ENCODE data around the gene CDK6.

GRCh38 chr7:92634924-92635519 lies 201.4 kb downstream of the CDK6 start:
- TF ChIP-seq CTCF (IDR thresholded peaks at IDR 0.05 in 8 of 11, conservative IDR thresholded peaks at IDR 0.05 in 3 of 11) (no peak), POLR2AphosphoS5 (IDR thresholded peaks at IDR 0.05) (no peak)

Measured in spleen (tissue), 7 donors.